ENCODE measurements around the gene TIPRL. TPM values are rescaled to one million over a fixed set of nuclear protein-coding genes. Genes with fewer than 3 reads are reported as not detected.
A peak's percentile ranks its signal among the peaks of the same experiment; 100 is the strongest.
"Not testable (repeated sequence)": the region's sequence is repeated elsewhere in the genome, so short reads cannot be mapped to it uniquely, and the experiment has no call there.

Gene TIPRL
- total RNA-seq, 4 donors from 2014 or later = 4.0 to 24.0 (median 19.6) TPM

DNA sequence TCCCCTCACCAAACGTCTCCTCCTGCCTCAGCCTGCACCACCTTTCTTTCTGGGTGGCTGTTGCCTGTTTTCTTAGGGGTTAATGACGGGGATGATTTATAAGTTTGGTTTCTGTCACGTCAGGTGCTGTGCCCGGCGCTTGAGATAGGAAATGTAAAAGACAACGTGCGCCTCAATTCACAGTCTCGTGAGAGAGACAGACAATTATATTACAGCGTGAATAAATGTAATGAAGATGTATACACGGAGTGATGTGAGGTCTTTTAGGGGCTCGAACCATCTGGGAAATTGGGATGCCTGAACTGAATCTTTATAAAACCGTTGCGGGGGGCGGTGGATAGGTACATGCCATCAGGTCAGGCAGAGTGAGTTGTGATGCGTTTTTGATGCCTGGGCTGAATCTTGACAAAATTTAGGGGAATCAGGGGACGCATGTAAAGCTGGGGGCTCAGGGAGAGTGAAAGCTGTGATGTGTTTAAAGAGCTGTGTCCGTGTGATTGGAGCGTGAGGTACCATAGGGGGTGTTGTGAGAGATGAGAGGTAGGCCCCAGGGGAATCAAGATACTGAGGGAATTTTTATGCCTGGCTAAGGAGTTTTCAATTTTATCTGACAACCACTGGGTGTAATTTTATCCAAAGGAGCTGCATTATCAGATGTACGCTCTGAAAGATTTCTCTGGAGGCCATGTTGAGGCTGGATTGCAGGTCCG lies 831 bp downstream of the TIPRL start:
- WGBS, 2 donors (ENCODE audit: low coverage in 1 of 2) = 3 to 8% methylated on average over 11 to 20 of the region's 20 CpGs
- H3K9me3 ChIP-seq = no peaks in the 10 kb centered on the region
- H3K27me3 ChIP-seq = no peaks in the 10 kb centered on the region
- H3K27ac ChIP-seq = peak overlapping the region; percentile 90 to 97 (median 93)
- no peak for TF ChIP-seq POLR2A (IDR thresholded peaks at IDR 0.05)
- TF ChIP-seq, protein P1, sequence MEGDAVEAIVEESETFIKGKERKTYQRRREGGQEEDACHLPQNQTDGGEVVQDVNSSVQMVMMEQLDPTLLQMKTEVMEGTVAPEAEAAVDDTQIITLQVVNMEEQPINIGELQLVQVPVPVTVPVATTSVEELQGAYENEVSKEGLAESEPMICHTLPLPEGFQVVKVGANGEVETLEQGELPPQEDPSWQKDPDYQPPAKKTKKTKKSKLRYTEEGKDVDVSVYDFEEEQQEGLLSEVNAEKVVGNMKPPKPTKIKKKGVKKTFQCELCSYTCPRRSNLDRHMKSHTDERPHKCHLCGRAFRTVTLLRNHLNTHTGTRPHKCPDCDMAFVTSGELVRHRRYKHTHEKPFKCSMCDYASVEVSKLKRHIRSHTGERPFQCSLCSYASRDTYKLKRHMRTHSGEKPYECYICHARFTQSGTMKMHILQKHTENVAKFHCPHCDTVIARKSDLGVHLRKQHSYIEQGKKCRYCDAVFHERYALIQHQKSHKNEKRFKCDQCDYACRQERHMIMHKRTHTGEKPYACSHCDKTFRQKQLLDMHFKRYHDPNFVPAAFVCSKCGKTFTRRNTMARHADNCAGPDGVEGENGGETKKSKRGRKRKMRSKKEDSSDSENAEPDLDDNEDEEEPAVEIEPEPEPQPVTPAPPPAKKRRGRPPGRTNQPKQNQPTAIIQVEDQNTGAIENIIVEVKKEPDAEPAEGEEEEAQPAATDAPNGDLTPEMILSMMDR (IDR thresholded peaks at IDR 0.05) = peak in 1 of 5 experiments; percentile 5
- H3K4me3 ChIP-seq = peak overlapping the region; percentile 42 to 78 (median 63)
- peaks cover 2 to 26% (median 13%) of the 10 kb centered on the region in 4 donors for H3K4me1 ChIP-seq
- no peaks in the 10 kb centered on the region for H3K36me3 ChIP-seq
- DNase-seq = no peak
- in situ Hi-C loops (cut with MboI; ENCODE audit: low pct_ligation_motif_present in 1 of 4, low pct_unique_long_range_greater_than_20kb in 1 of 4, low sequenced_read_pairs in 3 of 4) (no loop called here), intact Hi-C loops (cut with DNase I; ENCODE audit: low total_unique reads) (no loop called here)

DNA sequence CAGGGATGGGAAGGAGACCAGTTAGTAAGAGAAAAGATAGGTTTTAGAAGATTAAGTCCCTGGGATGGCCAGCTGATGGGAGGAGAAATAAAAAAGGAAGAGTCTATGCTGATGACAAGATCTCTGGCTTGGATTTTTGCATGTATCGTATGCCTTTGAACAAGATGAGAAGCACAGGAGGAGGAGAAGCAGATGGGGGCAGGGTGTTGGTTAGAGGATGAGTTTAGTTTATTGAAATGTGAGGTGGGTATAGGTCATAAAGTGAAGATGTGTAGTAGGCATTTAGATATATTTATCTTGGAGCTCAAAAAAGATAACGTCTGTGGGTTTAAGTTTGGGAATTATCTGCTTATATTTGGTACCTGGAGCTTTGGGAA lies 1.4 kb downstream of the TIPRL start:
- Histone ChIP-seq H3K4me3 (peak overlapping the region in 3 of 4 donors; percentile 59 to 78 (median 67)), H3K4me1 (peaks cover 2 to 26% (median 13%) of the 10 kb centered on the region in 4 donors), H3K9me3 (no peaks in the 10 kb centered on the region), H3K27me3 (no peaks in the 10 kb centered on the region), H3K27ac (peak overlapping the region; percentile 90 to 97 (median 93)), H3K36me3 (no peaks in the 10 kb centered on the region)
- intact Hi-C loops (cut with DNase I; ENCODE audit: low total_unique reads) (no loop called here), in situ Hi-C loops (cut with MboI; ENCODE audit: low pct_ligation_motif_present in 1 of 4, low pct_unique_long_range_greater_than_20kb in 1 of 4, low sequenced_read_pairs in 3 of 4) (no loop called here)
- 30 to 31% methylated on average over 2 of the region's 2 CpGs for WGBS, 2 donors (ENCODE audit: low coverage in 1 of 2)
- no peak for DNase-seq
- TF ChIP-seq POLR2AphosphoS5 (IDR thresholded peaks at IDR 0.05) = no peak
- TF ChIP-seq POLR2A (IDR thresholded peaks at IDR 0.05) = no peak
- TF ChIP-seq, protein P1 (IDR thresholded peaks at IDR 0.05) = no peak
- no peak for TF ChIP-seq EP300 (IDR thresholded peaks at IDR 0.05; ENCODE audit: low read depth)

DNA sequence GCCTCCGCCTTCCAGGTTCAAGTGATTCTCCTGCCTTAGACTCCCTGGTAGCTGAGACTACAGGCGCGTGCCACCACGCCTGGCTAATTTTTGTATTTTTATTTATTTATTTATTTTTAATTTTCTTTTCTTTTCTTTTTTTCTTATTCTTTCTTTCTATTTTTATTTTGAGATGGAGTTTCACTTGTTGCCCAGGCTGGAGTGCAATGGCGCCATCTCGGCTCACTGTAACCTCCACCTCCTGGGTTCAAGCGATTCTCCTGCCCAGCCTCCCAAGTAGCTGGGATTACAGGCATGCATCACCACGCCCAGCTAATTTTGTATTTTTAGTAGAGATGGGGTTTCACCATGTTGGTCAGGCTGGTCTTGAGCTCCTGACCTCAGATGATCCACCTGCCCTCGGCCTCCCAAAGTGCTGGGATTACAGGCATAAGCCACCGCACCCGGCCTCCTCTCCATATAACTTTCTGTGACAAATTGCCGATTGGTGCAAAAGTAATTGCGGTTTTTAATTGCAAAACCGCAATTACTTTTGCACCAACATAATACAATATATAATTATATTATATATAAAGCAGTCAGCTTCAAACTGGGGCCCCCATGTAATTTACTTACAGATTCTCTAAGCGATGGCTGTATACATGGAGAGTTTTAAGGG lies 2.4 kb downstream of the TIPRL start:
- intact Hi-C loops (cut with DNase I; ENCODE audit: low total_unique reads); H3K27me3 ChIP-seq; H3K9me3 ChIP-seq; in situ Hi-C loops (cut with MboI; ENCODE audit: low pct_ligation_motif_present in 1 of 4, low pct_unique_long_range_greater_than_20kb in 1 of 4, low sequenced_read_pairs in 3 of 4); DNase-seq; H3K27ac ChIP-seq; H3K36me3 ChIP-seq; H3K4me3 ChIP-seq: not testable (repeated sequence)
- H3K4me1 ChIP-seq = peaks cover 2 to 26% (median 13%) of the 10 kb centered on the region in 4 donors
- 97 to 98% methylated on average over 14 to 15 of the region's 15 CpGs for WGBS, 2 donors (ENCODE audit: low coverage in 1 of 2)

- peaks cover 0 to 13% (median 6%) of the 10 kb centered on the region in 4 donors for H3K36me3 ChIP-seq
- no peak for DNase-seq
- H3K9me3 ChIP-seq = no peaks in the 10 kb centered on the region
- intact Hi-C loops (cut with DNase I; ENCODE audit: low total_unique reads) (no loop called here), in situ Hi-C loops (cut with MboI; ENCODE audit: low pct_ligation_motif_present in 1 of 4, low pct_unique_long_range_greater_than_20kb in 1 of 4, low sequenced_read_pairs in 3 of 4) (no loop called here)
- H3K4me3 ChIP-seq = no peak overlapping the region
- TF ChIP-seq EP300 (IDR thresholded peaks at IDR 0.05; ENCODE audit: low read depth) (no peak), POLR2AphosphoS5 (IDR thresholded peaks at IDR 0.05) (no peak), POLR2A (IDR thresholded peaks at IDR 0.05) (no peak)
- TF ChIP-seq, protein P1 (IDR thresholded peaks at IDR 0.05) = no peak
- no peaks in the 10 kb centered on the region for H3K4me1 ChIP-seq
- no peaks in the 10 kb centered on the region for H3K27me3 ChIP-seq
- no peak overlapping the region for H3K27ac ChIP-seq
Measured at GRCh38 chr1:168187177-168187576, 8.4 kb downstream of the TIPRL start.

Measured in transverse colon (tissue), 4 donors.